CD4-positive, alpha-beta T cell treated with Interleukin-21 for 1 hour (primary cell): ENCODE results near the gene PTPRT.

Experiments used
- DNase-seq: peaks from one replicate; pipeline ENCODE4 v3.0.0-alpha.2; 2020

PTPRT gene

GRCh38 chr20:42697962-42698361 is 491.7 kb downstream of the PTPRT start:
- no peak for DNase-seq

- no peak for DNase-seq
Observed at GRCh38 chr20:42690842-42691437, 498.8 kb downstream of the PTPRT start.

- no peak for DNase-seq
Observed at GRCh38 chr20:42688576-42688975, 501.1 kb downstream of the PTPRT start.

- no peak for DNase-seq
Observed at GRCh38 chr20:42686057-42686456, 503.6 kb downstream of the PTPRT start.

GRCh38 chr20:42678895-42679294 is 510.8 kb downstream of the PTPRT start:
- no peak for DNase-seq

GRCh38 chr20:42656130-42656529 is 533.6 kb downstream of the PTPRT start:
- DNase-seq = no peak

GRCh38 chr20:42652266-42652665 is 537.4 kb downstream of the PTPRT start:
- no peak for DNase-seq

GRCh38 chr20:42650191-42650746 is 539.4 kb downstream of the PTPRT start:
- no peak for DNase-seq

GRCh38 chr20:42649748-42650147 is 540.0 kb downstream of the PTPRT start:
- no peak for DNase-seq

- no peak for DNase-seq
Observed at GRCh38 chr20:42646250-42646649, 543.5 kb downstream of the PTPRT start.

GRCh38 chr20:42641886-42642285 is 547.8 kb downstream of the PTPRT start:
- DNase-seq = no peak

- no peak for DNase-seq
Observed at GRCh38 chr20:42639140-42639539, 550.6 kb downstream of the PTPRT start.

- DNase-seq = no peak
Observed at GRCh38 chr20:42635699-42636411, 553.9 kb downstream of the PTPRT start.

GRCh38 chr20:42634156-42634555 is 555.5 kb downstream of the PTPRT start:
- no peak for DNase-seq

- DNase-seq = no peak
Observed at GRCh38 chr20:42628683-42629082, 561.0 kb downstream of the PTPRT start.

- DNase-seq = no peak
Observed at GRCh38 chr20:42613076-42613475, 576.6 kb downstream of the PTPRT start.

GRCh38 chr20:42611889-42612837 is 577.5 kb downstream of the PTPRT start:
- no peak for DNase-seq

GRCh38 chr20:42611423-42611822 is 578.3 kb downstream of the PTPRT start:
- no peak for DNase-seq

- no peak for DNase-seq
Observed at GRCh38 chr20:42610070-42610469, 579.6 kb downstream of the PTPRT start.

- DNase-seq = no peak
Observed at GRCh38 chr20:42609618-42610017, 580.1 kb downstream of the PTPRT start.

GRCh38 chr20:42604998-42605956 is 584.4 kb downstream of the PTPRT start:
- no peak for DNase-seq

- DNase-seq = no peak
Observed at GRCh38 chr20:42603655-42604054, 586.1 kb downstream of the PTPRT start.
